Mucosa of stomach (tissue), 1 donor: ENCODE data around the gene KAT6B.

Source experiments
- H3K27me3 ChIP-seq: one replicate; pipeline ENCODE4 v1.7.0; 2013; ENCODE audit warnings: mild to moderate bottlenecking, low read length; ENCODE audit not compliant: control insufficient read depth, insufficient read depth
- H3K36me3 ChIP-seq: one replicate; pipeline ENCODE4 v1.7.0; 2013; ENCODE audit warnings: low read length; ENCODE audit not compliant: control insufficient read depth, insufficient read depth
- H3K4me1 ChIP-seq: one replicate; pipeline ENCODE4 v1.7.0; 2013; ENCODE audit warnings: mild to moderate bottlenecking, low read length; ENCODE audit not compliant: control insufficient read depth, insufficient read depth
- H3K4me3 ChIP-seq: one replicate; pipeline ENCODE4 v1.7.0; 2013; ENCODE audit warnings: low read length
- H3K9ac ChIP-seq: one replicate; pipeline ENCODE4 v1.7.0; 2013; ENCODE audit warnings: mild to moderate bottlenecking, low read length, moderate library complexity
- H3K9me3 ChIP-seq: one replicate; pipeline ENCODE4 v1.7.0; 2013; ENCODE audit warnings: mild to moderate bottlenecking, low read length, moderate library complexity; ENCODE audit not compliant: control insufficient read depth
- donor health status: Pancreatic carcinoma.

The KAT6B gene

GRCh38 chr10:75010373-75010772 lies 184.0 kb downstream of the KAT6B start:
- Histone ChIP-seq H3K9ac (no peak overlapping the region), H3K27me3 (no peaks in the 10 kb centered on the region), H3K36me3 (no peaks in the 10 kb centered on the region), H3K9me3 (no peaks in the 10 kb centered on the region), H3K4me1 (no peaks in the 10 kb centered on the region), H3K4me3 (no peak overlapping the region)

- H3K9ac ChIP-seq: no peak overlapping the region
- no peaks in the 10 kb centered on the region for H3K4me1 ChIP-seq
- no peak overlapping the region for H3K4me3 ChIP-seq
- no peaks in the 10 kb centered on the region for H3K36me3 ChIP-seq
- no peaks in the 10 kb centered on the region for H3K27me3 ChIP-seq
- H3K9me3 ChIP-seq: no peaks in the 10 kb centered on the region
These were observed 184.8 kb downstream of the KAT6B start for GRCh38 chr10:75011221-75011620.

- Histone ChIP-seq H3K27me3 (no peaks in the 10 kb centered on the region), H3K4me3 (no peak overlapping the region), H3K9ac (no peak overlapping the region), H3K36me3 (no peaks in the 10 kb centered on the region), H3K4me1 (no peaks in the 10 kb centered on the region), H3K9me3 (no peaks in the 10 kb centered on the region)
These were observed 186.1 kb downstream of the KAT6B start for GRCh38 chr10:75012471-75012870.

GRCh38 chr10:75013007-75013406 lies 186.6 kb downstream of the KAT6B start:
- no peak overlapping the region for H3K4me3 ChIP-seq

GRCh38 chr10:75013522-75013921 lies 187.1 kb downstream of the KAT6B start:
- Histone ChIP-seq H3K27me3 (no peaks in the 10 kb centered on the region), H3K36me3 (no peaks in the 10 kb centered on the region), H3K9ac (no peak overlapping the region), H3K4me3 (no peak overlapping the region), H3K4me1 (no peaks in the 10 kb centered on the region), H3K9me3 (no peaks in the 10 kb centered on the region)

More at GRCh38 chr10:75013007-75013406, 186.6 kb downstream of the KAT6B start:
- Histone ChIP-seq H3K4me1 (no peaks in the 10 kb centered on the region), H3K36me3 (no peaks in the 10 kb centered on the region), H3K9ac (no peak overlapping the region), H3K9me3 (no peaks in the 10 kb centered on the region), H3K27me3 (no peaks in the 10 kb centered on the region)

- no peaks in the 10 kb centered on the region for H3K9me3 ChIP-seq
- no peaks in the 10 kb centered on the region for H3K27me3 ChIP-seq
- no peaks in the 10 kb centered on the region for H3K4me1 ChIP-seq
- H3K36me3 ChIP-seq: no peaks in the 10 kb centered on the region
- H3K4me3 ChIP-seq: no peak overlapping the region
- no peak overlapping the region for H3K9ac ChIP-seq
These were observed 188.3 kb downstream of the KAT6B start for GRCh38 chr10:75014516-75015230.

GRCh38 chr10:75015442-75015841 lies 189.0 kb downstream of the KAT6B start:
- Histone ChIP-seq H3K4me3 (no peak overlapping the region), H3K4me1 (peaks cover 2% of the 10 kb centered on the region), H3K9me3 (no peaks in the 10 kb centered on the region), H3K36me3 (no peaks in the 10 kb centered on the region), H3K27me3 (no peaks in the 10 kb centered on the region), H3K9ac (no peak overlapping the region)

- Histone ChIP-seq H3K4me3 (no peak overlapping the region), H3K4me1 (peaks cover 11% of the 10 kb centered on the region), H3K9me3 (no peaks in the 10 kb centered on the region), H3K36me3 (no peaks in the 10 kb centered on the region), H3K9ac (no peak overlapping the region), H3K27me3 (no peaks in the 10 kb centered on the region)
These were observed 189.9 kb downstream of the KAT6B start for GRCh38 chr10:75016325-75016724.

GRCh38 chr10:75018251-75018650 lies 191.9 kb downstream of the KAT6B start:
- Histone ChIP-seq H3K4me3 (no peak overlapping the region), H3K9me3 (no peaks in the 10 kb centered on the region), H3K9ac (no peak overlapping the region), H3K4me1 (peaks cover 25% of the 10 kb centered on the region), H3K36me3 (no peaks in the 10 kb centered on the region), H3K27me3 (no peaks in the 10 kb centered on the region)

GRCh38 chr10:75018686-75019307 lies 192.4 kb downstream of the KAT6B start:
- no peak overlapping the region for H3K4me3 ChIP-seq
- H3K27me3 ChIP-seq: no peaks in the 10 kb centered on the region
- peaks cover 26% of the 10 kb centered on the region for H3K4me1 ChIP-seq
- H3K36me3 ChIP-seq: no peaks in the 10 kb centered on the region
- no peak overlapping the region for H3K9ac ChIP-seq
- H3K9me3 ChIP-seq: no peaks in the 10 kb centered on the region

GRCh38 chr10:75019370-75019769 lies 193.0 kb downstream of the KAT6B start:
- no peaks in the 10 kb centered on the region for H3K9me3 ChIP-seq
- no peak overlapping the region for H3K4me3 ChIP-seq
- peaks cover 26% of the 10 kb centered on the region for H3K4me1 ChIP-seq
- no peaks in the 10 kb centered on the region for H3K36me3 ChIP-seq
- H3K27me3 ChIP-seq: no peaks in the 10 kb centered on the region
- no peak overlapping the region for H3K9ac ChIP-seq

GRCh38 chr10:75020168-75020567 lies 193.8 kb downstream of the KAT6B start:
- H3K4me3 ChIP-seq: no peak overlapping the region
- H3K9ac ChIP-seq: no peak overlapping the region
- no peaks in the 10 kb centered on the region for H3K9me3 ChIP-seq
- no peaks in the 10 kb centered on the region for H3K36me3 ChIP-seq
- peaks cover 26% of the 10 kb centered on the region for H3K4me1 ChIP-seq
- no peaks in the 10 kb centered on the region for H3K27me3 ChIP-seq
